ENCODE results near the gene TTLL5. TPM values are rescaled to one million over a fixed set of nuclear protein-coding genes. Genes with fewer than 3 reads are reported as not detected.

The TTLL5 gene
- total and polyA plus RNA-seq, 9 of the 15 experiments (the other 6 are each of a cell fraction or from before 2014, with no cell fraction given) = 4.1 to 18.9 (median 12.6) TPM

- Histone ChIP-seq H3K4me1 (replicated peaks in 1 of 2; ENCODE audit: control insufficient read depth in 2 of 2, insufficient read depth in 2 of 2, low read length in 2 of 2) (peaks cover 2 to 6% of the 10 kb centered on the region in 2 experiments; a peak in 2 of 5 replicates), H3K9ac (ENCODE audit: insufficient read depth in 1 of 2, low read depth in 2 of 2, low read length in 2 of 2) (no peak overlapping the region), H3K4me2 (ENCODE audit: insufficient read depth, low read length) (no peak overlapping the region), H3K9me1 (ENCODE audit: control insufficient read depth, insufficient read depth, low read length) (no peaks in the 10 kb centered on the region), H3K9me3 (replicated peaks; ENCODE audit: control insufficient read depth, insufficient read depth, low read depth, low read length) (no peaks in the 10 kb centered on the region), H3K4me3 (no peak overlapping the region), H3K79me2 (ENCODE audit: control insufficient read depth, insufficient read depth, low read length) (no peaks in the 10 kb centered on the region), H2AFZ (ENCODE audit: low read depth, low read length) (no peak overlapping the region), H3K36me3 (ENCODE audit: control insufficient read depth, insufficient read depth, low read length) (no peaks in the 10 kb centered on the region), H3K27me3 (ENCODE audit: control insufficient read depth in 2 of 2, insufficient read depth in 2 of 2, low read length in 2 of 2) (no peaks in the 10 kb centered on the region), H4K20me1 (replicated peaks; ENCODE audit: control insufficient read depth, insufficient read depth, low read length) (no peaks in the 10 kb centered on the region), H3K27ac (ENCODE audit: extremely low read depth, low read depth, low read length) (no peak overlapping the region)
- 43% methylated on average over 4 of the region's 4 CpGs for WGBS (ENCODE audit: insufficient coverage, low coverage, missing lambda C conversion rate)
- DNase-seq (ENCODE audit: extremely low read depth in 1 of 4, low spot score in 3 of 4) (peak; percentile 45 to 73 (median 50)), ATAC-seq (peak; percentile 70; the same call in 2 of the 3 replicates), FAIRE-seq (peak; percentile 48)
- in situ Hi-C loops (cut with MboI) (loop anchor here (5.0 kb wide), 1 partner anchor 76 kb away; the partner anchor contains the start of gene TGFB3), intact Hi-C loops (cut with micrococcal nuclease) (loop anchor here (1.0 to 2.0 kb wide), 4 partner anchors 71 to 196 kb away; no protein-coding TSS in a partner anchor)
- ChIA-PET POLR2A (interaction anchor here (0.6 to 1.3 kb wide), 3 partner anchors 15 to 1512 kb away, joined by 3 to 6 read pairs (median 4); no protein-coding TSS in a partner anchor), CTCF (ENCODE audit: low intra/inter-chr PET ratio) (interaction anchor here (0.7 to 1.5 kb wide), 3 partner anchors 75 to 974 kb away, joined by 3 to 6 read pairs (median 5); partner anchors contain the start of gene TGFB3)
- no TSS peak for BruUV-seq (replicated peaks)
- TF ChIP-seq ZNF12 (CRISPR knock-in tag; IDR thresholded peaks at IDR 0.05) (no peak), RAD21 (CRISPR knock-in tag; conservative IDR thresholded peaks at IDR 0.05 in 1 of 2, IDR thresholded peaks at IDR 0.05 in 1 of 2) (peak; percentile 58 to 73), NKRF (IDR thresholded peaks at IDR 0.05; ENCODE audit: borderline replicate concordance) (no peak), ZNF324 (CRISPR knock-in tag; IDR thresholded peaks at IDR 0.05) (no peak), NR2C1 (IDR thresholded peaks at IDR 0.05) (no peak), NR2C1 (tag; IDR thresholded peaks at IDR 0.05) (0 out of 2 replicates have a peak, but pooled peaks have one; percentile 17), REST (IDR thresholded peaks at IDR 0.05; ENCODE audit: borderline replicate concordance) (peak; percentile 58; the same call in 1 of the 2 replicates), REST (CRISPR knock-in tag; IDR thresholded peaks at IDR 0.05; ENCODE audit: low read depth) (no peak), ETV6 (IDR thresholded peaks at IDR 0.05; ENCODE audit: borderline replicate concordance in 1 of 2, low read depth in 2 of 2, low read length in 1 of 2) (no peak), ETV6 (CRISPR knock-in tag; IDR thresholded peaks at IDR 0.05; ENCODE audit: borderline replicate concordance) (no peak), ELF1 (tag; IDR thresholded peaks at IDR 0.05) (no peak)
Observed at GRCh38 chr14:75906680-75907280, 245.7 kb downstream of the TTLL5 start.
